Activated CD4-positive, alpha-beta T cell treated with anti-CD3 and anti-CD28 coated beads, Interleukin-2, amount 10 ng/mL, durations not matched to agents 24 days and 14 days (primary cell): ENCODE results near the gene HPDL. TPM values are rescaled to one million over a fixed set of nuclear protein-coding genes. Genes with fewer than 3 reads are reported as not detected.

Experiments
- DNase-seq: peaks from one replicate; pipeline ENCODE4 v3.0.0; 2022
- H3K27ac Mint-ChIP-seq: one replicate; pipeline ENCODE4 v1.8.0; 2022; ENCODE audit warnings: mild to moderate bottlenecking, mixed read lengths
- H3K27me3 Mint-ChIP-seq: one replicate; pipeline ENCODE4 v1.8.0; 2022; ENCODE audit warnings: mixed read lengths
- H3K36me3 Mint-ChIP-seq: one replicate; pipeline ENCODE4 v1.8.0; 2022; ENCODE audit warnings: low read depth, mild to moderate bottlenecking, mixed read lengths
- H3K4me1 Mint-ChIP-seq: one replicate; pipeline ENCODE4 v1.8.0; 2021; ENCODE audit warnings: mixed read lengths
- H3K4me3 Mint-ChIP-seq: one replicate; pipeline ENCODE4 v1.8.0; 2022; ENCODE audit warnings: mild to moderate bottlenecking, moderate library complexity, mixed read lengths
- H3K9me3 Mint-ChIP-seq: one replicate; pipeline ENCODE4 v1.8.0; 2021; ENCODE audit warnings: mixed read lengths
- intact Hi-C: fragments of 100-400 bp; cut with micrococcal nuclease; formaldehyde crosslinking; loops from one replicate; pipeline ENCODE4 v1.15.1; 2023
- total RNA-seq: library from RNA; stranded (reverse); gene quantifications from 2 replicates; pipeline ENCODE4 v1.2.3, GENCODE V29; 2022

Gene HPDL
- total RNA-seq, 1 donor from 2014 or later, result 39.8 TPM

DNA sequence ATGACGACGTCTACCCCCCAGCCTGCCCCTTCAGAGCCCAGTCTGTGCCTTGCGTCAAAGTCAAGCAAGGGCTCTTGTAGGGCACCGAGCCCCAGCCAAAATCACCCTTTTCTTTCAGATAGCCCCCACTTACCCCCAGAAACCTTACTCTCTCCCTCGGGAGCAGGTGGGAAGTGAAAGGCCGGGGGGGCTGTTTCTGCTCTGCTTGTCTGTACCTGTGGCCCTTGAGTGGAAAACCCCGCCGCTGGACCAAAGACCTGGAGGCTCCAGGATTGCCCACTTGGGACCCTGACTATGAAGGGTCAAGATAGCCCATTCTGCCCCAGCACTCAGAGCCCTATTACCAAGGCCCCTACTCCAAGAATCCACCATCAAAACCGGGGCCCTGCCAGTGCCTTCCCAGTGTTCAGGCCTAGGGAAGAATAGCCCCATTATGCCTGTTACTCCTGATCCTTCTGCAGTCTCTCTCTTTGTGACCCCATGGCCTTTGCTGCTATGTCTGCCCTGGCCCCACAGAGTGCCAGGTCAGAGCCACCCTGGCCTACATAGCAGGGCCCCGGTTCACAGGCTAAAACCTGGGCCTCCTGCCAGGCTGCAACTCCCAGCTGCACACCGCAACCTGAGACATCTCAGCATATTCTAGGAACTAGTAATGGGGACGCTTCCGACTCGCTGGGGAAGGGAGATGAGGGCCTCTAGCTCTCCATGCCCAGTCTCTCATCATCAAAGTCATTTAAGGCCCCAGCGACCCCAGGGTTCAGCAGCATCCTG, 22.2 kb upstream of the HPDL start:
- Mint-ChIP-seq H3K4me1 (peaks cover 39% of the 10 kb centered on the region), H3K9me3 (no peaks in the 10 kb centered on the region), H3K4me3 (peak overlapping the region; percentile 96), H3K27me3 (no peaks in the 10 kb centered on the region), H3K36me3 (no peaks in the 10 kb centered on the region), H3K27ac (peak overlapping the region; percentile 97)
- no peak for DNase-seq
- intact Hi-C loops, result loop anchor here (2.0 to 5.0 kb wide), 3 partner anchors 22 to 502 kb away; partner anchors contain the start of genes HPDL, NASP and PLK3

DNA sequence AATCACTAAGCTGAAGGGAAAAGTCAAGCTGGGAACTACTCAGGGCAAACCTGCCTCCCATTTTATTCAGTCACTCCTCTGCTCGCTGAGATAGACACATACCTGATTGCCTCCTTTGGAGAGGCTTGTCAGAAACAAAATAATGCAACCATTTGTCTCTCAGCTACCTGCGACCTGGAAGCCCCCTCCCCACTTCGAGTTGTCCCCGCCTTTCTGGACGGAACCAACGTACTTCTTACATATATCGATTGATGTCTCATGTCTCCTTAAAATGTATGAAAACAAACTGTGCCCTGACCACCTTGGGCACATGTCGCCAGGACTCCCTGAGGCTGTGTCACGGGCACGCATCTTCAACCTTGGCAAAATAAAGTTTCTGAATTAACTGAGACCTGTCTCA, 21.5 kb upstream of the HPDL start:
- H3K27me3 Mint-ChIP-seq, result no peaks in the 10 kb centered on the region
- peak overlapping the region; percentile 96 for H3K4me3 Mint-ChIP-seq
- H3K4me1 Mint-ChIP-seq, result peaks cover 39% of the 10 kb centered on the region
- H3K27ac Mint-ChIP-seq, result peak overlapping the region; percentile 35
- no peaks in the 10 kb centered on the region for H3K9me3 Mint-ChIP-seq
- DNase-seq, result no peak
- intact Hi-C loops, result loop anchor here (2.0 kb wide), 1 partner anchor 22 kb away; the partner anchor contains the start of gene HPDL
- H3K36me3 Mint-ChIP-seq, result no peaks in the 10 kb centered on the region

DNA sequence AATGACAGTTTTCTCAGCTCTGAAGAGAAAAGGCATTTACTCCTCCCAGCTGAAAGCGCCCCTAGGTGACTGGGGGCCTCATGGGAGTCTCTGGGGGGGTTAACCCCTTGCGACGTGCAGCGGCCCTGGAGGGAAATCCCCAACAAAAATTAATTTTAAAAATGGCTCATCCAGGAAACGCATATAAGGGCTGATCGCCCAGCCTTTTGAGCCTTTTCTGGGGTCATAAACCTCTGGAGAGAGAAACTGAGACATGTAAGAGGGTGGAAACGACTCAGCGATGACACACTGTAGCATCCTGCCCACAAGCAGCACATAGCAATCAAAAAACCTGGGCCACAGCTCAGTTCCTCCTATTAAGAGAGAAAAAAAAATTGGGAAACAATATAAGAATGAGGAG, 20.4 kb upstream of the HPDL start:
- Mint-ChIP-seq H3K27ac (peak overlapping the region; percentile 85), H3K9me3 (no peaks in the 10 kb centered on the region), H3K4me3 (peak overlapping the region; percentile 64), H3K27me3 (peaks cover under 1% of the 10 kb centered on the region), H3K4me1 (peaks cover 36% of the 10 kb centered on the region), H3K36me3 (no peaks in the 10 kb centered on the region)
- DNase-seq, result peak; percentile 70
- intact Hi-C loops, result no loop called here

DNA sequence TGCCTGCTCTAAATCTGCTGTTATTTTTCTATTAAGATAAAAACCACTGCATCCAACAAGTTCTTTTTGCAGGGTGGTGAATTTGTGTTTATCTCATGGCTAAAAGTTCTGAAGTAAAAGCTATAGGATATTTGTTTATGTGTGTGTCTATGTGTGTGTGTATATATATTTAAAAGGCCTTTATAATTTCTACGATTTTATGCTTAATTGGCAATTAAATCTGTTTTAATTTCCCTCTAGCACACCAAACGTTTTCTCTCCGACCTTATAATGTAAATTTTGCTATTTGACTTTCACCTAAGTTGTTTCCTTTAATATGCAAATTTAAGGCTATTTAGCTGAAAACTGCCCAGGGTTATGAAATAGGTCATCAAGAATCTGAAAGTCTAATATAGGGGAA, 19.8 kb upstream of the HPDL start:
- H3K27me3 Mint-ChIP-seq, result peaks cover 2% of the 10 kb centered on the region
- no peak for DNase-seq
- H3K36me3 Mint-ChIP-seq, result no peaks in the 10 kb centered on the region
- H3K27ac Mint-ChIP-seq, result peak overlapping the region; percentile 85
- no peaks in the 10 kb centered on the region for H3K9me3 Mint-ChIP-seq
- intact Hi-C loops, result no loop called here
- no peak overlapping the region for H3K4me3 Mint-ChIP-seq
- H3K4me1 Mint-ChIP-seq, result peaks cover 33% of the 10 kb centered on the region

DNA sequence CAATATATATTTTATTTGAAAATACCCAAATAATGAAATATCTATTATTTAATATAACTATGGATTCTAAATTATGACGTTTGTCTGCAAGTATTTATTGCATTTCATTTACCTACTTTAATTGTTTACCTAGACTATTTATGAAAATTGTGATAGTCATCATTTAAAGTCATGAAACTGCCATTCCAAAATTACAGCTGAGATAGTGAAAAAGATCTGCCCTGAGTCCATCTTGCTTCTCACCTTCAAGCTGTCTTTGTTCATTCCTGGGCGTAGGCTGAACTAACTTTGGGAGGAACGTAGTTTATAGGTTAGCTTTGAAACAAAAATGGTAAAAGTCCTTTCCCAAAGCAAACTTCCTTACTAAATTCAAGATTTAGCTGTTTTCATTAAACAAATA, 12.4 kb upstream of the HPDL start:
- Mint-ChIP-seq H3K4me1 (no peaks in the 10 kb centered on the region), H3K27ac (no peak overlapping the region), H3K4me3 (no peak overlapping the region), H3K27me3 (peaks cover 2% of the 10 kb centered on the region), H3K36me3 (no peaks in the 10 kb centered on the region), H3K9me3 (no peaks in the 10 kb centered on the region)
- DNase-seq, result no peak
- intact Hi-C loops, result no loop called here

DNA sequence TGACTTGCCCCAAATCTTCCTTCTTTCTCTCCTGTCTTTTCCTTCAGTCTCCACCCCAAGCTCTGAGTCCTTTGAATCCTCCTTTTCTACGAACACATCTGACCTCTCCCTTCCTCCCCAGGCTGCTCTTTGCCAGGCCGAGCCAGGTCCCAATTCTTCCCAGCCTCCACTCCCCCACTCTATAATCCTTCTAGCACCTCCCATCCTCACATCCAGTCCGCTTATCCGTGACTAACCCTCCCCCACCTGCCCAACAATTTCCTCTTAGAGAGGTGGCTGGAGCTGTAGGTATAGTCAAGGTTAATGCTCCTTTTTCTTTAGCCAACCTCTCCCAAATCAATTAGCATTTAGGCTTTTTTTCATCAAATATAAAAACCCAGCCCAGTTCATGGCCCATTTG, 9.5 kb upstream of the HPDL start:
- intact Hi-C loops, result no loop called here
- Mint-ChIP-seq H3K36me3 (no peaks in the 10 kb centered on the region), H3K27me3 (peaks cover 2% of the 10 kb centered on the region), H3K27ac (no peak overlapping the region), H3K4me3 (no peak overlapping the region), H3K4me1 (no peaks in the 10 kb centered on the region), H3K9me3 (no peaks in the 10 kb centered on the region)
- DNase-seq, result no peak

DNA sequence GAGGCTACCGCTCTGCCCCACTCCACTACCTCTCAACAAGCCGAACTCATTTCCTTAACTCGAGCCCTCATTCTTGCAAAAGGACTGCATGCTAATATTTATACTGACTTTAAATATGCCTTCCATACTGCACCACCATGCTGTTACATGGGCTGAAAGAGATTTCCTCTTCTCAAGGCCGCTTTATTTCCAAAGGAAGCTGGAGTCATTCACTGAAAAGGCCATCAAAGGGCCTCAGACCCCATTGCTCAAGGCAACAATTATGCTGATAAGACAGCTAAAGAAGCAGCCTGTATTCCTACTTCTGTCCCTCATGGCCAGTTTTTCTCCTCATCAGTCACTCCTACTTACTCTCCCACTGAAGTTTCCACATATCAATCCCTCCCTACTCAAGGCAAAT, 6.9 kb upstream of the HPDL start:
- intact Hi-C loops, result no loop called here
- Mint-ChIP-seq H3K27ac (no peak overlapping the region), H3K36me3 (no peaks in the 10 kb centered on the region), H3K4me1 (no peaks in the 10 kb centered on the region), H3K27me3 (peaks cover 2% of the 10 kb centered on the region), H3K4me3 (no peak overlapping the region), H3K9me3 (no peaks in the 10 kb centered on the region)
- no peak for DNase-seq

DNA sequence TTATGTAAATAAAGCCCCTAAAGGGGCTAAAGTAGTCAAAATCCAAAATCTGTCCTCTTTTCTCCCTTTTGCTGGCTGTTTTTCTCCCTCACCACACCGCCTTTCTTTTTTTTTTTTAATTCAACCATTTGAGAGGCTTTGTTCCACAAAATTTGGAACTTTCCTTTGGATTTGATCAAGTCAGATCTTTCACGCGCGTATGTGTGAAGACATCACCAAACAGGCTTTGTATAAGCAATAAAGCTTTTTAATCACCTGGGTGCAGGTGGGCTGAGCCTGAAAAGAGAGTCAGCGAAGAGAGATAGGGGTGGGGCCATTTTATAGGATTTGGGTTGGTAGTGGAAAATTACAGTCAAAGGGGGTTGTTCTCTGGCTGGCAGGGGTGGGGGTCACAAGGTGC, 5.3 kb upstream of the HPDL start:
- no peak overlapping the region for H3K27ac Mint-ChIP-seq
- no peaks in the 10 kb centered on the region for H3K9me3 Mint-ChIP-seq
- intact Hi-C loops, result no loop called here
- no peaks in the 10 kb centered on the region for H3K36me3 Mint-ChIP-seq
- H3K4me1 Mint-ChIP-seq, result peaks cover 7% of the 10 kb centered on the region
- no peak for DNase-seq
- peaks cover 2% of the 10 kb centered on the region for H3K27me3 Mint-ChIP-seq
- H3K4me3 Mint-ChIP-seq, result no peak overlapping the region

DNA sequence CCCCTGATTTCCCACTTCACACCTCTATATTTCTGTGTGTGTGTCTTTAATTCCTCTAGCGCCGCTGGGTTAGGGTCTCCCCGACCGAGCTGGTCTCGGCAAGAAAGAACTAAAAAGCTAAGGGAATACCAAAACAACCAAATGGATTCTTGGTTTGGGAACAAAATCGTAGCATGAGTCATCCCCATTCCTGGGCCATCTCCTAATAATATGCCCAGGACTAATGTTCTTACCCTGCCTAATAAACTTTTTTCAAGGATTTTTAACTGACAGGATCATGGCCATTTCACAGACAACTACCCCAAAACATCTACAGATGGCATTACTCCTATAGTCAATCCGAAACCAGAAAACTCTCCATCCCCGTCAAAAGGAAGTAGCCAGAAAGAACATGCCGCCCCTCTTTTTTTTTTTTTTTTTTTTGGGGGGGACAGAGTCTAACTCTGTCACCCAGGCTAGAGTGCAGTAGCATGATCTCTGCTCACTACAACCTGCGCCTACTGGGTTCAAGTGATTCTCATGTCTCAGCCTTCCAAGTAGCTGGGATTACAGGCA, 4.1 kb upstream of the HPDL start:
- intact Hi-C loops, result no loop called here
- peaks cover 8% of the 10 kb centered on the region for H3K4me1 Mint-ChIP-seq
- H3K27ac Mint-ChIP-seq, result no peak overlapping the region
- peaks cover 2% of the 10 kb centered on the region for H3K27me3 Mint-ChIP-seq
- H3K4me3 Mint-ChIP-seq, result no peak overlapping the region
- no peaks in the 10 kb centered on the region for H3K9me3 Mint-ChIP-seq
- H3K36me3 Mint-ChIP-seq, result peaks cover under 1% of the 10 kb centered on the region
- DNase-seq, result no peak

DNA sequence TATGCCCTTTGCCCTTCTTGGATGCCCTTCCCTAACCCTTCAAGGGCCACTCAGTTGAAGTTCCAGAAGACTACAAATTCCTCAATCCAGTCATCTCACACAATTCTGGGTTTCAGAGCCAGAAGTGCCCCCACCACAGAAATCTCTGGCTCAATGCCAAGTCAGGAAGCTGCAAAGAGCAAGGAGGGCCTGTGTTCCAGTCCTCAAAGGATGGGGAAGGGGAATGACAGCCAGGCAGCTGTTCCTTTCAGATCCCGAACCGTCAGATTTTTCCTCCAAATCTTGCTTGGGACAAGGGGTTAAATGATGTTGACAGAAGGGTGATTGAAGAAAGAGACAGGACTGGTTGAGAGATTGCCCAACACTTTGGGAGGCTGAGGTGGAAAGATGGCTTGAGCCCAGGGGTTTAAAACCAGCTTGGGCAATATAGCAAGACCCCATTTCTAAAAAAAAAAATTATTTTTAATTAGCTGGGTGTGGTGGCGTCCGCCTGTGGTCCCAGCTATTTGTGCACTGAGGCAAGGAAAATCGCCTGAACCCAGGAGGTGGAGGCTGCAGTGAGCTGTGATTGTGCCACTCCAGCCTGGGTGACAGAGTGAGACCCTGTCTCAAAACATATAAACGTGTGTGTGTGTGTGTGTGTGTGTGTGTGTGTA, 716 bp upstream of the HPDL start:
- Mint-ChIP-seq H3K4me1 (peaks cover 23% of the 10 kb centered on the region), H3K9me3 (no peaks in the 10 kb centered on the region), H3K27me3 (peaks cover 2% of the 10 kb centered on the region), H3K27ac (peak overlapping the region; percentile 79), H3K4me3 (peak overlapping the region; percentile 86), H3K36me3 (peaks cover 21% of the 10 kb centered on the region)
- intact Hi-C loops, result loop anchor here (1.0 to 2.0 kb wide), 3 partner anchors 8 to 21 kb away; partner anchors contain the start of genes MUTYH and TOE1
- DNase-seq, result no peak

DNA sequence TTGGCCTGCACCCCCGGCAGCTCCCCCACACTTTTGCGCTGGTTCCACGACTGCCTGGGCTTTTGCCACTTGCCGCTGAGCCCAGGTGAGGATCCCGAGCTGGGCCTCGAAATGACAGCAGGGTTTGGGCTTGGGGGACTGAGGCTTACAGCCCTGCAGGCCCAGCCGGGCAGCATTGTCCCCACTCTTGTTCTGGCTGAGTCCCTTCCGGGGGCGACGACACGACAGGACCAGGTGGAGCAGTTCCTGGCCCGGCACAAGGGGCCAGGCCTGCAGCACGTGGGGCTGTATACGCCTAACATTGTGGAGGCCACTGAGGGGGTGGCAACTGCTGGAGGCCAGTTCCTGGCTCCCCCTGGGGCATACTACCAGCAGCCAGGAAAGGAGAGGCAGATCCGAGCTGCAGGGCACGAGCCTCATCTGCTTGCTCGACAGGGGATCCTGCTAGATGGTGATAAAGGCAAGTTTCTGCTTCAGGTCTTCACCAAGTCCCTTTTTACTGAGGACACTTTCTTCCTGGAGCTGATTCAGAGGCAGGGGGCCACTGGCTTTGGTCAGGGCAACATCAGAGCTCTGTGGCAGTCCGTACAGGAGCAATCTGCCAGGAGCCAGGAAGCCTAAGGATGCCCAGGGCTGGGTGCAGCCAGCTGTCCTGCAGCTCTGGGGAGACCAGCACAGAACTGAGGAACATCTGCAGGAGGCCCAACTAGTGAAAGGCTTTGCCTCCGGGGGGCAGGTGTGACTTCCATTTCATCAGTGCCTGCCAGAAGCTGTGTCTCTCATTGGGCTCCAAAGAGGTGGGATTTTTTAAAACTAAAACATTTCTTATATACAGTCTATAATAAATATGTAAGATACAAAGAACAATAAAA, 1.2 kb downstream of the HPDL start:
- Mint-ChIP-seq H3K9me3 (no peaks in the 10 kb centered on the region), H3K4me1 (peaks cover 23% of the 10 kb centered on the region), H3K4me3 (peak overlapping the region; percentile 86), H3K36me3 (peaks cover 22% of the 10 kb centered on the region), H3K27ac (peak overlapping the region; percentile 70), H3K27me3 (no peaks in the 10 kb centered on the region)
- no peak for DNase-seq
- intact Hi-C loops, result loop anchor here (2.0 kb wide), 1 partner anchor 23 kb away; no protein-coding TSS in a partner anchor

DNA sequence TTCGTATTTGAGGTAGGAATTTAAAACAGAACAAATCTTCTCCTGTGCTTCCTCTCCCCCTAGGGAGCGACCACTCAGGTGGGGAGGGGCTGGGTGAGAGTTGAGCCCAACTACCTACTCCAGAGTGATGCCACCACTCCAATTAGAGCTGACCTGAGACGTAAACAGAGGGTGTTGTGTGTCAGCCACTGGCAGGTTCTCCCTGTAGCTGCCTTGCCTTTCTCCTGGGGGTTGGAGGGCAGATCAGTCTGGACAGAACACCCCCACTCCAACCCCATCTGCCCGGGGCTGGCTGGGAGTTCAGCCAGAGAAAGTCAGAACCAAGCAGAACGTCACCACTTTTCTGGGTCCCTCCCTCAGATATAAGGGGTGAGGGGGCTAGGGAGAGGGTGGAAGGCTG, 2.0 kb downstream of the HPDL start:
- Mint-ChIP-seq H3K27ac (no peak overlapping the region), H3K36me3 (peaks cover 24% of the 10 kb centered on the region), H3K9me3 (no peaks in the 10 kb centered on the region), H3K4me3 (peak overlapping the region; percentile 86), H3K4me1 (peaks cover 23% of the 10 kb centered on the region), H3K27me3 (no peaks in the 10 kb centered on the region)
- DNase-seq, result no peak
- intact Hi-C loops, result no loop called here

DNA sequence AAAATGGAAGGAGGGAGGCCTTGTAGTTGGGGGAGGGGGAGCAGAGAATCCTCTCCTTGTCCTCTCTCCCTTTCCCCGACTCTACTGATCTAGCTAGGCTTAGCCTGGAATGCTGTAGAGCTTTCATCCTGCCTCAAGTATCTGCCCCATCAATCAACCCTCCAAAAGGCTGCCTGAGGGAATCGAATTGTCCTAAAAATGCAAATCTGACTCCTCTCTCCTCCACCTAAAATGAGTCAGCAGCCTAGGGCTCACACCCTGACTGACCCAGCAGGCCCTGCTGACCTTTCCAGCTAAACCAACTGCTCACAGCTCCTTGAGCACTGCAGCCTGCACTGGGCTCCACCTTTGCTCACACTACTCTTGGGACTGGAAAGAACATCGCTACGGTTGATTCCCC, 2.8 kb downstream of the HPDL start:
- no peak for DNase-seq
- H3K27ac Mint-ChIP-seq, result no peak overlapping the region
- H3K4me1 Mint-ChIP-seq, result peaks cover 26% of the 10 kb centered on the region
- peaks cover 24% of the 10 kb centered on the region for H3K36me3 Mint-ChIP-seq
- H3K27me3 Mint-ChIP-seq, result no peaks in the 10 kb centered on the region
- H3K9me3 Mint-ChIP-seq, result no peaks in the 10 kb centered on the region
- intact Hi-C loops, result no loop called here
- no peak overlapping the region for H3K4me3 Mint-ChIP-seq
